MM.1S (cell line): ENCODE results near the gene USF3.

Experiments
- DNase-seq: peaks from one replicate; pipeline ENCODE4 v3.0.0-alpha.2; 2015
- H2AFZ ChIP-seq: fragments of 300-600 bp; sonication (generic); 2 replicates; pipeline ENCODE4 v1.6.0; 2016; ENCODE audit warnings: antibody characterized with exemption, low read length
- H3F3A ChIP-seq: fragments of 300-600 bp; sonication (generic); 2 replicates; pipeline ENCODE4 v1.6.1; 2016; ENCODE audit warnings: mild to moderate bottlenecking, antibody characterized with exemption, low read length, moderate library complexity, mixed read lengths; ENCODE audit not compliant: insufficient read depth
- H3K27ac ChIP-seq: fragments of 300-600 bp; sonication (generic); 2 replicates; pipeline ENCODE4 v1.5.1; 2016; ENCODE audit warnings: mild to moderate bottlenecking, low read length
- H3K27me3 ChIP-seq: fragments of 300-600 bp; sonication (generic); replicated peaks from 2 replicates; pipeline ENCODE4 v1.6.0; 2016; ENCODE audit warnings: low read length; ENCODE audit not compliant: insufficient read depth
- H3K36me3 ChIP-seq: fragments of 300-600 bp; sonication (generic); replicated peaks from 2 replicates; pipeline ENCODE4 v1.6.1; 2016; ENCODE audit warnings: mild to moderate bottlenecking, low read length, mixed read lengths; ENCODE audit not compliant: insufficient read depth
- H3K4me1 ChIP-seq: fragments of 300-600 bp; sonication (generic); 2 replicates; pipeline ENCODE4 v1.6.1; 2016; ENCODE audit warnings: low read length, mixed read lengths
- H3K4me2 ChIP-seq: fragments of 300-600 bp; sonication (generic); 2 replicates; pipeline ENCODE4 v1.6.0; 2016; ENCODE audit warnings: low read depth, low read length
- H3K4me3 ChIP-seq: fragments of 300-600 bp; sonication (generic); 2 replicates; pipeline ENCODE4 v1.5.1; 2016; ENCODE audit warnings: low read length, mixed read lengths
- H3K79me2 ChIP-seq: fragments of 300-600 bp; sonication (generic); 2 replicates; pipeline ENCODE4 v1.6.1; 2016; ENCODE audit warnings: mixed run types, low read length, mixed read lengths
- H3K9ac ChIP-seq: fragments of 300-600 bp; sonication (generic); 2 replicates; pipeline ENCODE4 v1.6.1; 2016; ENCODE audit warnings: low read length, mixed read lengths
- H3K9me2 ChIP-seq: fragments of 300-600 bp; sonication (generic); replicated peaks from 2 replicates; pipeline ENCODE4 v1.6.1; 2016; ENCODE audit warnings: mild to moderate bottlenecking, low read length, mixed read lengths; ENCODE audit not compliant: insufficient read depth
- H3K9me3 ChIP-seq: fragments of 300-600 bp; sonication (generic); replicated peaks from 2 replicates; pipeline ENCODE4 v1.6.1; 2016; ENCODE audit warnings: mild to moderate bottlenecking, low read length, mixed read lengths; ENCODE audit not compliant: insufficient read depth
- H4K20me1 ChIP-seq: fragments of 300-600 bp; sonication (generic); 2 replicates; pipeline ENCODE4 v1.6.1; 2016; ENCODE audit warnings: mild to moderate bottlenecking, low read length, moderate library complexity, mixed read lengths; ENCODE audit not compliant: insufficient read depth
- EZH2 ChIP-seq: fragments of 300-600 bp; sonication (generic); optimal IDR thresholded peaks from 2 replicates; pipeline ENCODE3; 2017; ENCODE audit warnings: low read depth, mild to moderate bottlenecking, antibody characterized with exemption, low read length, mixed read lengths
- EZH2phosphoT487 ChIP-seq: fragments of 300-600 bp; sonication (generic); IDR thresholded peaks from 2 replicates; pipeline ENCODE4 v1.6.1; 2018; ENCODE audit warnings: antibody characterized with exemption, low read length
- TF ChIP-seq, protein P1 (sequence below): fragments of 300-600 bp; sonication (generic); IDR thresholded peaks from 2 replicates; pipeline ENCODE4 v1.5.1; 2016; ENCODE audit warnings: antibody characterized with exemption, low read length, mixed read lengths

The USF3 gene

DNA sequence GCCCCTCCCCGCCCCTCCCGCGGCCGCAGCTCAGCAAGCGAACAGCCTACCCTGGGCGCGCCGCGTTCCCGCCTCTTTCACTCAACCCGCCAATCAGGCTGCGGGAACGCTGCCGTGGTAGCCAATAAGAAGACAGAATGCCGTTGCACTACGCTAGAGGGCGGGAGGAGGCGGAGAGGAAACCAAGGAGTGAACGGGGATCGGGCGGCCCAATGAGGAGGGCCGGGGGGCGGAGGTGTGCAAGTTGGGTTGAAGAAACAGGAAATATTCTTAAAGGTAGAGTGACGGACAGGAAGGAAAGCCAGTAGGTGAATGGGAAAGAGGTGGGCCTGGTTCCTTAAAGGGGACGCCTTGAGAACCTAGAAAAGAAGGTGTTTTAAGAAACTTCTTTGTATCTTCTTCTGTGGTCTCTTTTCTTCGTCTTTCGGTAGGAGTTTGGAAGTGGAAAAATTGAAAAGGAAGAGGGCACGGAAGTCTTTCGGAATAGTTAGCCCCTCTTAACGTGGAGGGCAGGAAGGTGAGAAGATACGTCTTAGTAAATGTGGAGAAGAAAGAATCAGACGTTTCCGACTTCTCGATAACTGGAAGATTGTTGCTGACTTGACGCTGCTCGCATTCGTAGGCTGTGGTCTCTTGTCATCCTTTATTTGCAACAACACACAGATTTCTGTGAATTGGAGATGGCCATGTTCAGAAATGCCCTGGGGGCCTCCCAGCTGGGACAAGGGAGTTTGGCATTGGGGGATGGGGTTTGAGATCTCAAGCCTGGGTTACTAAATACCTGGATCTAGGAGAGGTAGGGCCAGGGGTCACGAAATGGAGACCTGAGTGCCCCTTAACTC, 437 bp upstream of the USF3 start:
- TF ChIP-seq EZH2 (no peak), EZH2phosphoT487 (no peak)
- TF ChIP-seq, protein P1, sequence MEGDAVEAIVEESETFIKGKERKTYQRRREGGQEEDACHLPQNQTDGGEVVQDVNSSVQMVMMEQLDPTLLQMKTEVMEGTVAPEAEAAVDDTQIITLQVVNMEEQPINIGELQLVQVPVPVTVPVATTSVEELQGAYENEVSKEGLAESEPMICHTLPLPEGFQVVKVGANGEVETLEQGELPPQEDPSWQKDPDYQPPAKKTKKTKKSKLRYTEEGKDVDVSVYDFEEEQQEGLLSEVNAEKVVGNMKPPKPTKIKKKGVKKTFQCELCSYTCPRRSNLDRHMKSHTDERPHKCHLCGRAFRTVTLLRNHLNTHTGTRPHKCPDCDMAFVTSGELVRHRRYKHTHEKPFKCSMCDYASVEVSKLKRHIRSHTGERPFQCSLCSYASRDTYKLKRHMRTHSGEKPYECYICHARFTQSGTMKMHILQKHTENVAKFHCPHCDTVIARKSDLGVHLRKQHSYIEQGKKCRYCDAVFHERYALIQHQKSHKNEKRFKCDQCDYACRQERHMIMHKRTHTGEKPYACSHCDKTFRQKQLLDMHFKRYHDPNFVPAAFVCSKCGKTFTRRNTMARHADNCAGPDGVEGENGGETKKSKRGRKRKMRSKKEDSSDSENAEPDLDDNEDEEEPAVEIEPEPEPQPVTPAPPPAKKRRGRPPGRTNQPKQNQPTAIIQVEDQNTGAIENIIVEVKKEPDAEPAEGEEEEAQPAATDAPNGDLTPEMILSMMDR = no peak
- no peaks in the 10 kb centered on the region for H3K27me3 ChIP-seq
- no peaks in the 10 kb centered on the region for H4K20me1 ChIP-seq
- peaks cover 5% of the 10 kb centered on the region; the same call in 1 of the 2 replicates for H3F3A ChIP-seq
- peak; percentile 99 for DNase-seq
- peak overlapping the region; percentile 98 for H2AFZ ChIP-seq
- H3K9me3 ChIP-seq = no peaks in the 10 kb centered on the region
- peak overlapping the region; percentile 77 for H3K9ac ChIP-seq
- peak overlapping the region; percentile 86 for H3K4me2 ChIP-seq
- peak overlapping the region; percentile 94 for H3K4me3 ChIP-seq
- peaks cover 44% of the 10 kb centered on the region for H3K79me2 ChIP-seq
- H3K4me1 ChIP-seq = peaks cover 11% of the 10 kb centered on the region
- H3K27ac ChIP-seq = peak overlapping the region; percentile 53; the same call in 1 of the 2 replicates
- H3K36me3 ChIP-seq = no peaks in the 10 kb centered on the region
- H3K9me2 ChIP-seq = no peaks in the 10 kb centered on the region

DNA sequence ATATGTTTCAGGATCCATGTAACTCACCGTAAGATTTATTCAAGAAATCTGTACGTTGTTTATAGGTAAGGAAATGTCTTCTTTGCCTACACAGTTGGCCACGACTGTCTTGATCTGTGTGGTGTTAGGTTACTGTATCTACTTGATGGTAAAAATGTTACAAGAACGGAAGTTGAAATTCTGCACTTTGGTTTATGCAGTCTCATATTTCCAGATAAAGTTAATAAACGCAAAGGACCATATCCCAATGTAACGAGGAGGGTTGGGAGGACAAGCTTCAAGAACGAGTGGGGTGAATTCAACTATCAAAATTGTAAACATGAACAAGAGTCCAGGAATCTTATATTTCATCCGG, 1.0 kb downstream of the USF3 start:
- H3K27ac ChIP-seq = peak overlapping the region; percentile 49; the same call in 1 of the 2 replicates
- no peak for DNase-seq
- peaks cover 11% of the 10 kb centered on the region for H3K4me1 ChIP-seq
- H3K27me3 ChIP-seq = no peaks in the 10 kb centered on the region
- H4K20me1 ChIP-seq = no peaks in the 10 kb centered on the region
- no peaks in the 10 kb centered on the region for H3K9me2 ChIP-seq
- H2AFZ ChIP-seq = peak overlapping the region; percentile 70
- H3F3A ChIP-seq = peaks cover 5% of the 10 kb centered on the region; the same call in 1 of the 2 replicates
- TF ChIP-seq EZH2phosphoT487 (no peak), EZH2 (no peak)
- TF ChIP-seq, protein P1 = no peak
- H3K79me2 ChIP-seq = peaks cover 47% of the 10 kb centered on the region
- no peaks in the 10 kb centered on the region for H3K9me3 ChIP-seq
- H3K4me2 ChIP-seq = peak overlapping the region; percentile 81
- H3K9ac ChIP-seq = peak overlapping the region; percentile 65
- H3K4me3 ChIP-seq = peak overlapping the region; percentile 90
- no peaks in the 10 kb centered on the region for H3K36me3 ChIP-seq

GRCh38 chr3:113690482-113690881, 6.0 kb downstream of the USF3 start:
- Histone ChIP-seq H3K4me1 (no peaks in the 10 kb centered on the region), H3K9ac (no peak overlapping the region), H3K4me3 (no peak overlapping the region), H4K20me1 (no peaks in the 10 kb centered on the region), H3K79me2 (peaks cover 33% of the 10 kb centered on the region), H3F3A (0 out of 2 replicates have a peak, but pooled peaks cover under 1% of the 10 kb centered on the region), H3K4me2 (no peak overlapping the region), H2AFZ (no peak overlapping the region), H3K9me3 (no peaks in the 10 kb centered on the region), H3K9me2 (no peaks in the 10 kb centered on the region), H3K27me3 (no peaks in the 10 kb centered on the region), H3K27ac (no peak overlapping the region), H3K36me3 (no peaks in the 10 kb centered on the region)
- TF ChIP-seq EZH2phosphoT487 = no peak
- TF ChIP-seq EZH2 = no peak
- TF ChIP-seq, protein P1 = no peak
- no peak for DNase-seq
